ENCODE measurements around the gene REL.

The REL gene

DNA sequence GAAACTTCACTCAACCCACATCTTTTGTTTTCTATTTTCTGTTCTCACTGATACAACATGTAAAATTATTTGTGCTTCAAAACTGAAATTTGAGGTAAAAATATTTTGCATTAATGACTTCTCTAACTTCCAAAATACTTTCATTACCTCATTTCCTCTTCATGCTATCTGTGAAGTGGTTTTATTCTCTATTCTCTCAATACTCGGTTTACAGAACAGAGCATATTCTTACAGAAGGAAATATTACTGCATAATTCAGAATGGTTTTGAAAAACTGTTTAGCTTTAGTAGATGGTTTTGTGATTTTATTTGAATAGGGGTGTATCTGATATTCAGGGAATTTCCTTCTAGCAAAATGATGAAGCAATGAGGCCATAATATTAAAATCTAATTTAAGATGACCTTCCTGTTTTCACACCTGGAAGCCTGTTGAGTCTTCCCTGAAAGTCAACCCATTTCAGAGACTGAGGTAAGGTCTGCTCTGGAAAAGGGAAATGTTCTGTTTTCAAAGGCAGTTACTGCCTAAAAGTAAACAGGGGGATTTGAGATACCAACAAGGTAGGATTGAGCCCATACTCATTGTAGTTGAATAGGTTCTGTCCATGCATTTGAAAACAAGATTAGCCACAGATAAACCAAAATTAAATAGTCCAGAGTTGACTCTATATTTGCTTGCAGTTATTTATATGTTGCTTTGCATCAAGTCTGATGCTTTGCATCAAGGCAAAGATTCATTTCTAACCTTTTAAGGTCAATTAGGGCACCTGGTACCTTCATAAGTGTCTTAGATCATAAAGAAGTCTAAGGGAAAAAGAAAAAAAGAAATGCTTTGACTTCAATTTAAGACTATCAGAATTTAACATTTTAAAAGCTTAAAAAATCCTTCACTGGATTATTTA lies 85.4 kb downstream of the REL start:
- DNase-seq = no peak

DNA sequence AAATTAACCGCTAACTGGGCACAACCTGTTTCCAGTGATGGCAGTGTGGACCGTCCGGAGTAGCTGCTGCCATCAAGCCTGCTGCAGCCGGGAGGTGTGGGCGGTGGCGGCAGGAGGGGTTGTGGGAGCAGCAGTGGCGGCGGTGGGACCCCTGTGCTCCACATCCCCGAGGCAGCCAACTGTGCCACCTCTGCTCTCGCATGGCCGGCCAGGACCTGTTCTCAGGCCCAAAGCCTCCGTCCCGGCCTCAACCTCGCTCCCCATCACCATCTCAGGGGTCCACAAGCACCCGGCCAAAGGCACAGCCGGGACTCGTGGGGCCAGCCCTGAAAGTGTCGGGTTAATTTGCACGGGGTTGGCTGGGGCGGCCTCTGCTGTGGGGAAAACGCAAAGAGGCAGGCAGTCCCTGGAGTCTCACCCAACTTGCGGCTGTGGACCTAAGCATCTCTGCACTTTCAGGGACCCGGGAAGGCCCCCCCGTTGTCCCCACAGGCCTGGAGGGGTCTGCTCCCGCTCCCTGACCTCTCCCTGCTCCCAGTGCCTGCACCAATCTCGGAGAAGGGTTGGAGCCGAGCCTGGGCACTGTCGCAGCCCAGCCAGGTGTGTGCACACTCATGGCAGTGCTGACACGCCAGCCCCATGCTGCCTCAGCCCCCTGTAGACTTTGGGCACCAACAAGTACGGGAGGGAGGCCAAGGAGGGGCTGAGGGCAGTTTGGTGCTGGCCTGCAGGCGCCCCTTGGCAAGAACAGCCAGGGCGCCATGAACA lies 91.7 kb downstream of the REL start:
- no peak for DNase-seq

DNA sequence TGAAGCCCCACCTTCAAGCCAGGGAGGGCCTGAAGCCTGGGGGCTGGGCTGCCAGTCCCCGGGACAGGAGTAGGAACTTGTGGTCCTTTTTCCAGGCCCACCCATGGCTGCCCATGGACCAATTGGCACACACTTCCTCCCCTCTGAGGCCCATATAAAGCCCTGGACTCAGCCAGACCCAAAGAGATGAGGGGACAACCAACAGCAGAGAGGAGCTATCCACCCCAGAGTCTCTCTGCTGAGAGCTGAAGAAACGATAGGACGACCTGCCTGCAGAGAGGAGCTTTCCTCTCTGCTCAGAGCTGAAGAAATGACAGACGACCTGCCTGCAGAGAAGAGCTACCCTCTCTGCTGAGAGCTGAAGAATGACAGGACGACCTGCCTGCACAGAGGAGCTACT lies 92.3 kb downstream of the REL start:
- DNase-seq = no peak

DNA sequence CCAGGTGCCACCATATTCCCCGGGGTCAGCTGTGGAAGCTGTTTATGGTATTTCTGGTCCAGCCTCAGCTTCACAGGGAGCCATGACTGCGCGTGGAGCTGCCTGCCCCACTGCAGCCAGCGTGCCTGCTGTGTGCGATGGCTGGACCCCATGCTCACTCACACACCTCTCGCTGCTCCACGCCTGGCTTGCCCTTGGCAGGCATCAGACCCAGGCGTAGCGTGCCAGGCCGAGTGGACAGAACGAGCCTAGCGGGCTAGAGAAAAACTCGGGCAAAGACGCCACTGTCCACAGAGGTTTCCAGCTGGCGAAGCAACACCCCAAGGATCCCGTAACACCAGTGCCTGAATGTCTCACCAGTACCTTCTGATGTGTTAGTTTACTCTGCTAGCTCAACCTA lies 93.3 kb downstream of the REL start:
- DNase-seq = no peak
